Common myeloid progenitor, CD34-positive (primary cell): Measurements from ENCODE around the gene SUSD4.
A peak's percentile ranks its signal among the peaks of the same experiment; 100 is the strongest.

Experiments
- CTCF ChIA-PET: fragments of 350-600 bp; sonication (Branson Sonifier 250); formaldehyde crosslinking; loops from one replicate; lab custom pipeline; 2021; ENCODE audit warnings: antibody characterized with exemption; lab: Charles Lee
- POLR2A ChIA-PET: fragments of 350-600 bp; sonication (Branson Sonifier 250); formaldehyde crosslinking; loops from one replicate; lab custom pipeline; 2021; ENCODE audit warnings: antibody characterized with exemption; lab: Charles Lee
- DNase-seq, 3 donors: peaks; one replicate each; pipeline versions ENCODE4 v3.0.0 to v3.0.0-alpha.2; 2013
- H3K27ac ChIP-seq, 2 experiments: 1 replicate in 1 of 2; 2 replicates in 1 of 2; pipeline ENCODE4 v1.7.0; 2013; ENCODE audit warnings: inconsistent platforms in 2 of 2, low read length in 2 of 2, mild to moderate bottlenecking in 2 of 2, low read depth in 1 of 2, moderate library complexity in 1 of 2; ENCODE audit not compliant: severe bottlenecking in 2 of 2, insufficient read depth in 1 of 2, poor library complexity in 1 of 2
- H3K27me3 ChIP-seq, 5 experiments: replicated peaks in 2 of 5; 1 replicate in 3 of 5; 2 replicates in 2 of 5; pipeline versions ENCODE4 v1.6.1 to v1.7.0; 2013; ENCODE audit warnings: low read length in 4 of 5, mild to moderate bottlenecking in 2 of 5, moderate library complexity in 2 of 5, inconsistent platforms in 1 of 5; ENCODE audit not compliant: insufficient read depth in 5 of 5, control insufficient read depth in 4 of 5
- H3K36me3 ChIP-seq, 4 experiments: 1 replicate in 2 of 4; 2 replicates in 2 of 4; pipeline versions ENCODE4 v1.6.1 to v1.7.0; 2013; ENCODE audit warnings: low read length in 3 of 4, control low read depth in 1 of 4, mild to moderate bottlenecking in 1 of 4; ENCODE audit not compliant: control insufficient read depth in 4 of 4, insufficient read depth in 4 of 4
- H3K4me1 ChIP-seq, 4 experiments: 1 replicate in 3 of 4; 2 replicates in 1 of 4; pipeline versions ENCODE4 v1.6.1 to v1.7.1; 2013; ENCODE audit warnings: low read length in 3 of 4, mild to moderate bottlenecking in 3 of 4, control low read depth in 1 of 4, inconsistent platforms in 1 of 4, moderate library complexity in 1 of 4; ENCODE audit not compliant: control insufficient read depth in 4 of 4, insufficient read depth in 4 of 4; ENCODE audit errors: control extremely low read depth in 1 of 4
- H3K4me3 ChIP-seq, 7 experiments: 1 replicate in 4 of 7; 2 replicates in 3 of 7; pipeline versions ENCODE4 v1.5.1 to v1.7.0; 2013; ENCODE audit warnings: mild to moderate bottlenecking in 7 of 7, low read length in 6 of 7, moderate library complexity in 6 of 7, inconsistent platforms in 2 of 7, low read depth in 2 of 7, control low read depth in 1 of 7; ENCODE audit not compliant: insufficient read depth in 4 of 7, control insufficient read depth in 1 of 7; ENCODE audit errors: extremely low read depth in 1 of 7
- H3K9me3 ChIP-seq, 5 experiments: 1 replicate in 4 of 5; 2 replicates in 1 of 5; pipeline versions ENCODE4 v1.6.1 to v1.7.1; 2013; ENCODE audit warnings: low read length in 4 of 5, mild to moderate bottlenecking in 2 of 5, inconsistent platforms in 1 of 5, low read depth in 1 of 5, moderate library complexity in 1 of 5; ENCODE audit not compliant: control insufficient read depth in 4 of 5, insufficient read depth in 2 of 5; ENCODE audit errors: control extremely low read depth in 1 of 5
- WGBS: methylation state at CpG from one replicate; pipeline ENCODE4 v1.1.5; 2013; ENCODE audit not compliant: insufficient coverage; 5-methylcytosine and 5-hydroxymethylcytosine counted together

Gene SUSD4

DNA sequence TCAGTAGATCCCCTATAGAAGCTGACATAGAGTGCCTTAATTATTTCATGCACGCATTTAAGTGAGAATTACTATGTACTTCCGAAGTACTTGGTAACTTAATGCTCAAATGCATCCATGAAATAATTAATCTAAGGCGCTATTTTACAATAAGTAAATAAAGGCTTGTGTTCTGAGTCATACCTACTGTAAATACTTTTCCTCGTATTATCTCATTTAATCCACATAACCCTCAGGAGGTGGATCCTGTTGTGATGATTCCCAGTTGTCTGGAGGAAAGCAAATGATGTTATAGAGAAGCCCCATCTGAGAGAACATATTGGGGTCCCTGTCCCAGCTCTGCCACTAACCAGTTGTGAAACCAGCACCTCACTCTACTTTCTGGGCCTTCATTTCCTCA is 16.4 kb downstream of the SUSD4 start:
- H3K27ac ChIP-seq = no peak overlapping the region
- H3K27me3 ChIP-seq = peaks cover 0 to 12% (median 7%) of the 10 kb centered on the region in 5 experiments
- DNase-seq = no peak
- no peaks in the 10 kb centered on the region for H3K4me1 ChIP-seq
- H3K4me3 ChIP-seq = no peak overlapping the region
- ChIA-PET CTCF (no interaction called here), POLR2A (no interaction called here)
- no peaks in the 10 kb centered on the region for H3K9me3 ChIP-seq
- WGBS = 100% methylated on average over 2 of the region's 4 CpGs
- H3K36me3 ChIP-seq = no peaks in the 10 kb centered on the region

DNA sequence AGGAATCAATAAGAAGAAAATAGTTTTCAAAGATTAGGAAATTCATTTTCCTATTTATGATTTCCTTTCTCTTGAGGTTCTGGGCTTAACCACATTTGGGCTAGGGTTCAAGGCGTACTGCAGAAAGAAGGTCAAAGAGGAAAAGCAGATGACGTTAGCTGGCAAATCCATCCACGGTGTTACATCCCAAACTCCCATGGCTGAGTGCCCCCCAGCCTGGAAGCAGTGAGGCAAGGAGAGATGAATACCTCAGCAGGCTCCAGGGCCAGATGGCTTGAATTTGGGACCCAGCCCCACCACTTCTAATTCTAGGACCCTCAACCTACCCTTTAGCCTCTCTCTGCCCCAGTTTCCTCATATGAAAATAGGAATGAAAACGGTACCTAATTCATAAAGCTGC is 17.7 kb downstream of the SUSD4 start:
- no peaks in the 10 kb centered on the region for H3K4me1 ChIP-seq
- H3K4me3 ChIP-seq = no peak overlapping the region
- peaks cover 0 to 6% (median 0%) of the 10 kb centered on the region in 5 experiments for H3K27me3 ChIP-seq
- H3K27ac ChIP-seq = no peak overlapping the region
- CTCF ChIA-PET = no interaction called here
- no peaks in the 10 kb centered on the region for H3K9me3 ChIP-seq
- no peaks in the 10 kb centered on the region for H3K36me3 ChIP-seq
- 100% methylated on average over 3 of the region's 4 CpGs for WGBS
- no peak for DNase-seq
- POLR2A ChIA-PET = no interaction called here

DNA sequence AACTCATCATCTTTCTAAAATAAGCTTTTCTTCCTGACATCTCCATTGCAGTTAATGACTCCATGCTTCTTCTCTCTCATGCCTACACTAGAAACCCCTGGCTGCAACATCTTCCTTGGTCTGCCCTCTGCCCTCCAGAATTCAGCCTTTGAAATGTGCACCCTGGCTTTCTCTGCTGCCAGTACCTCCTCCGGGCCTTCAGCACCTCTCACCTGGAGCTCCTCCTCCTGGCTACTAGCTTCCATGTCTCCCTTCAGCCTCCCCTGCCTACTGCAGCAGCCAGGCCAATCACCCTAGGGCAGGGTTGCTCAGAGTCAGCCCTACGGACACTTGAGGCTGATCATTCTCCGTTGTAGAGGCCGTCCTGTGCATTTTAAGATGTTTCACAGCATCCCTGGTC is 18.3 kb downstream of the SUSD4 start:
- Histone ChIP-seq H3K9me3 (no peaks in the 10 kb centered on the region), H3K36me3 (no peaks in the 10 kb centered on the region), H3K27ac (no peak overlapping the region), H3K4me3 (no peak overlapping the region), H3K27me3 (peaks cover 0 to 5% (median 0%) of the 10 kb centered on the region in 5 experiments), H3K4me1 (no peaks in the 10 kb centered on the region)
- WGBS = 97% methylated on average over 4 of the region's 4 CpGs
- ChIA-PET POLR2A (no interaction called here), CTCF (no interaction called here)
- no peak for DNase-seq

DNA sequence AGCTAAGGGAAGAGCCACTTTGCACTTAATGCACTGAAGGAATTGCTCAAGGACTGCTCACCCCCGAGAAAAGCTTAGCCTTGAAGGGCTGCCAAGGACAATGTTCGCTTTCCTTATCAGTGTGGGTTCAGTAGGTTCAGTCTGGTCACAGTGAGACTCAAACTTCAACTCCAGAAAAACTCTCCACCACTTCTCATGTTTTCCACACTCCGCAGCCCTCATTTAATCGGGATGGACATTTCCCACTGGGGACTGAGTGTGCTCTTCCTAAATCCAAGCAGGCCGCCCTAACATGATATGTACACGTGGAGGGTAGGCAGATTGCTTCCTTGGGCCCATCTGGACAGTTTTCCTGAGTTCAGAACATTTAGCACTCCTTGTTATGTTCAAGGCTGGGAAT is 19.5 kb downstream of the SUSD4 start:
- H3K27ac ChIP-seq = no peak overlapping the region
- DNase-seq = no peak
- H3K36me3 ChIP-seq = no peaks in the 10 kb centered on the region
- H3K4me1 ChIP-seq = no peaks in the 10 kb centered on the region
- ChIA-PET POLR2A (no interaction called here), CTCF (interaction anchor here (0.7 to 1.1 kb wide), 2 partner anchors 10 to 11 kb away, joined by 3 read pairs; no protein-coding TSS in a partner anchor)
- H3K27me3 ChIP-seq = peaks cover 0 to 5% (median 0%) of the 10 kb centered on the region in 5 experiments
- H3K9me3 ChIP-seq = no peaks in the 10 kb centered on the region
- no peak overlapping the region for H3K4me3 ChIP-seq
- 100% methylated on average over 6 of the region's 6 CpGs for WGBS

DNA sequence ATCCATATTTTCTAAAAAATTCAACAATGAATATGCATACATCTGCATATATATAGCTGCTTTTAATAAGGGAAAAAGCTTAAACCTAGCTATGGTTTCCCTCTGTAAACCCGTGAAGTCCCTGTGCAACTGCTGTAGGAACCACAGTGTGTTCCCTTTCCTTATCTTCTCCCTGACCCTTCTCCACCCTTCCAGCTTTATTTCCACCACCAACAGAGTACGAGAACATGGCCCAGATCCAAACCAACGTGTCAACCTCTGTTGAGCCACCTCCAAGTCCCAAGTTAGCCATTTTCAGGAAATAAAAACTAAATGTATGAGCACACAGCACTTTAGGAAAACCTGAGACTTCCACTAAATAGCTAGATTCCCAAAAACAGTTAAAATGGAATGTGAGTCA is 20.3 kb downstream of the SUSD4 start:
- POLR2A ChIA-PET = interaction anchor here (1.2 kb wide), 1 partner anchor 21 kb away, joined by 4 read pairs; no protein-coding TSS in a partner anchor
- Histone ChIP-seq H3K36me3 (no peaks in the 10 kb centered on the region), H3K27ac (no peak overlapping the region), H3K4me1 (no peaks in the 10 kb centered on the region), H3K9me3 (no peaks in the 10 kb centered on the region), H3K4me3 (no peak overlapping the region), H3K27me3 (peaks cover 0 to 5% (median 0%) of the 10 kb centered on the region in 5 experiments)
- CTCF ChIA-PET = interaction anchor here (0.7 to 1.1 kb wide), 2 partner anchors 10 to 11 kb away, joined by 3 read pairs; no protein-coding TSS in a partner anchor
- no peak for DNase-seq
- 44% methylated on average over 3 of the region's 3 CpGs for WGBS

DNA sequence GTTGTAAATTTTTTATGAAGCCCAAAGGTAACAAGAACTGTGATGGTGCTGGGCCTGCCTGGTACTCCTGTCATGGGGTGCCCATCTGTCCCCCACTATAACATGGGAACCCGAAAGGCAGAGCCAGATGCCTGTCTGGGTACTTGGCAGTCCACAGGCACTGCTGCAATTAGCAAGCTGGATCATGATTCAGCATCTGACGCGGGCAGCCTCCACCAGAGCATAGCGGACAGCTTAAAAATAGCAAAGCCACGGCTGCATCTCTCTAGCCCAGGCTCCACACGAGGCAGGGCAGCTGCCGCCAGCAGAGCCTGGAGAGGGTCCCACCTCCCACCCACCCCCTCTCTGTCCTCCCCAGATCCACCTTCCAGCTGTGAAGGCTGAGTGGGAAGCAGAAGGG is 22.9 kb downstream of the SUSD4 start:
- CTCF ChIA-PET = no interaction called here

DNA sequence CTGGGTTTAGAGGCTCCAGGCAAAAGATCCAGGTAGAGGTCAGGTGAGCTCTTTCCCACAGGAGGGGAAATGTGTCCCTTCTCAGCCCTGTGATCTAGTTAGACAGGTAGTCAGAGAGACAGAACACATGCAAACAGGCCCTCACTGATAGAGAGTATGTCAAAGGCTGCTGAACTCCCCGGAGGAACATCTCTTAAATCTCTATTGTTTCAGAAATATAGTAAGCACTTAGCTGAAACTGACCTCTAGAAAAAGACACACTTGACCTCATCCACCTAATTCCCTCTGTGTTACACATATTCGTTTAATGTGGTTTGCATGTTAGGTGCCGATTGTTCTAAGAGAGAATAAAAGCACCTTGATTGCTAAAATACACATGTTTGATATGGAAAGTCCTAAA is 23.3 kb downstream of the SUSD4 start:
- Histone ChIP-seq H3K4me3 (no peak overlapping the region), H3K27ac (no peak overlapping the region), H3K36me3 (no peaks in the 10 kb centered on the region), H3K9me3 (no peaks in the 10 kb centered on the region), H3K27me3 (peaks cover 0 to 5% (median 0%) of the 10 kb centered on the region in 5 experiments), H3K4me1 (no peaks in the 10 kb centered on the region)
- no peak for DNase-seq
- ChIA-PET POLR2A (no interaction called here), CTCF (interaction anchor here (1.3 kb wide), 1 partner anchor 19 kb away, joined by 4 read pairs; no protein-coding TSS in a partner anchor)
- WGBS = 100% methylated on average over 1 of the region's 3 CpGs

More for the DNA sequence above, 22.9 kb downstream of the SUSD4 start:
- DNase-seq = peak in 2 of 3 donors; percentile 23 to 42
- Histone ChIP-seq H3K9me3 (no peaks in the 10 kb centered on the region), H3K4me3 (no peak overlapping the region), H3K27ac (no peak overlapping the region), H3K27me3 (peaks cover 0 to 5% (median 0%) of the 10 kb centered on the region in 5 experiments), H3K36me3 (no peaks in the 10 kb centered on the region), H3K4me1 (no peaks in the 10 kb centered on the region)
- WGBS = 21% methylated on average over 6 of the region's 7 CpGs
- POLR2A ChIA-PET = interaction anchor here (0.6 kb wide), 1 partner anchor 32 kb away, joined by 3 read pairs; no protein-coding TSS in a partner anchor
